GM12878 (cell line): ENCODE measurements around the gene PPAN. TPM values are rescaled to one million over a fixed set of nuclear protein-coding genes. Genes with fewer than 3 reads are reported as not detected.

Experiments used
- ATAC-seq: fragments of 200-7000 bp; cut with Tn5 transposase; 3 replicates; pipeline ENCODE4 v1.9.1; 2020; ENCODE audit warnings: mild to moderate bottlenecking, moderate library complexity
- BruUV-seq: library from RNA; stranded (reverse); fragments of 400-500 nt; replicated peaks from 2 replicates; lab custom pipeline; 2021; lab: Mats Ljungman, UMichigan
- CTCF ChIA-PET: fragments of 300-600 bp; sonication (Branson Sonifier 250); formaldehyde crosslinking; extraction: SDS; loops from one replicate; lab custom pipeline; 2021; ENCODE audit warnings: inconsistent platforms; lab: Yijun Ruan, JAX
- POLR2A ChIA-PET: fragments of 350-600 bp; formaldehyde crosslinking; extraction: SDS; loops from one replicate; lab custom pipeline; 2021; ENCODE audit warnings: inconsistent platforms; lab: Charles Lee
- RAD21 ChIA-PET: fragments of 300-600 bp; sonication (Branson Sonifier 250); formaldehyde crosslinking; loops from one replicate; lab custom pipeline; 2023; ENCODE audit warnings: antibody characterized with exemption; ENCODE audit not compliant: unreplicated experiment; lab: Charles Lee
- SMC1A ChIA-PET: fragments of 300-600 bp; sonication (Branson Sonifier 250); formaldehyde crosslinking; loops from one replicate; lab custom pipeline; 2023; ENCODE audit not compliant: unreplicated experiment, uncharacterized antibody; lab: Charles Lee
- DNase-seq: peaks from one replicate; pipeline ENCODE4 v3.0.0-alpha.2; 2011; ENCODE audit warnings: low read depth, low spot score
- FAIRE-seq: peaks from 3 replicates; lab custom pipeline; 2011; peaks lifted over from hg19 to GRCh38; lab: Jason Lieb, UNC
- H2AFZ ChIP-seq: 2 replicates; pipeline ENCODE4 v1.6.0; 2011; ENCODE audit warnings: low read depth, low read length, control low read depth; ENCODE audit not compliant: control insufficient read depth
- H3K27ac ChIP-seq: 2 replicates; pipeline ENCODE4 v1.5.1; 2011; ENCODE audit warnings: control low read depth; ENCODE audit not compliant: control insufficient read depth, insufficient read depth
- H3K27me3 ChIP-seq, 2 experiments: replicated peaks in 1 of 2; 2 replicates each; pipeline versions ENCODE4 v1.6.0 to v1.6.1; 2011; ENCODE audit warnings: low read length in 1 of 2; ENCODE audit not compliant: control insufficient read depth in 2 of 2, insufficient read depth in 2 of 2
- H3K36me3 ChIP-seq, 2 experiments: 2 replicates each; pipeline ENCODE4 v1.5.1; 2011; ENCODE audit warnings: low read length in 1 of 2; ENCODE audit not compliant: control insufficient read depth in 2 of 2, insufficient read depth in 2 of 2
- H3K4me1 ChIP-seq: 2 replicates; pipeline ENCODE4 v1.6.1; 2011; ENCODE audit warnings: mild to moderate bottlenecking, low read length, moderate library complexity, mixed read lengths; ENCODE audit not compliant: control insufficient read depth, insufficient read depth
- H3K4me2 ChIP-seq: 2 replicates; pipeline ENCODE4 v1.6.0; 2011; ENCODE audit warnings: control low read depth; ENCODE audit not compliant: control insufficient read depth, insufficient read depth
- H3K4me3 ChIP-seq: fragments of 200-600 bp; sonication (generic); 2 replicates; pipeline ENCODE4 v1.5.1; 2016
- H3K79me2 ChIP-seq: 2 replicates; pipeline ENCODE4 v1.6.0; 2011; ENCODE audit warnings: low read length; ENCODE audit not compliant: control insufficient read depth, insufficient read depth
- H3K9ac ChIP-seq: 2 replicates; pipeline ENCODE4 v1.8.0; 2011; ENCODE audit warnings: low read length, control low read depth, mixed read lengths; ENCODE audit not compliant: control insufficient read depth, insufficient read depth
- H3K9me3 ChIP-seq: replicated peaks from 3 replicates; pipeline ENCODE4 v1.5.1; 2011; ENCODE audit warnings: mild to moderate bottlenecking, low read length; ENCODE audit not compliant: control insufficient read depth, insufficient read depth
- H4K20me1 ChIP-seq: 2 replicates; pipeline ENCODE4 v1.6.0; 2011; ENCODE audit not compliant: control insufficient read depth, insufficient read depth
- BCL11A ChIP-seq: IDR thresholded peaks from 2 replicates; pipeline ENCODE4 v1.6.1; 2011; ENCODE audit warnings: low read depth, low read length
- CREM ChIP-seq: IDR thresholded peaks from 2 replicates; pipeline ENCODE4 v1.6.1; 2014; ENCODE audit warnings: antibody characterized with exemption, low read depth
- HDAC6 ChIP-seq: fragments of 200-600 bp; sonication (generic); IDR thresholded peaks from one replicate; pipeline ENCODE4 v1.8.0; 2017; ENCODE audit warnings: antibody characterized with exemption; ENCODE audit not compliant: unreplicated experiment
- MTA2 ChIP-seq: fragments of 450-650 bp; IDR thresholded peaks from 2 replicates; pipeline ENCODE4 v1.6.1; 2016; ENCODE audit warnings: low read depth, mild to moderate bottlenecking, moderate library complexity
- MYC ChIP-seq: IDR thresholded peaks from 2 replicates; pipeline ENCODE4 v1.6.1; 2011; ENCODE audit warnings: mild to moderate bottlenecking, low read length, moderate library complexity, inconsistent platforms; ENCODE audit not compliant: insufficient read depth, insufficient replicate concordance, insufficient read length, severe bottlenecking
- RFX5 ChIP-seq: IDR thresholded peaks from 2 replicates; pipeline ENCODE4 v1.6.1; 2011; ENCODE audit warnings: low read depth, low read length, improper control_type of control experiment
- SIN3A ChIP-seq: IDR thresholded peaks from 2 replicates; pipeline ENCODE4 v1.6.1; 2012; ENCODE audit warnings: low read depth, low read length, improper control_type of control experiment
- SRF ChIP-seq, 2 experiments: IDR thresholded peaks; 2 replicates each; pipeline ENCODE4 v1.6.1; 2011; ENCODE audit warnings: low read depth in 2 of 2, low read length in 2 of 2, mild to moderate bottlenecking in 1 of 2, moderate library complexity in 1 of 2
- WGBS: methylation state at CpG from one replicate; pipeline ENCODE4 v1.1.6; 2016; ENCODE audit warnings: low lambda C conversion rate; ENCODE audit not compliant: insufficient replicate concordance, insufficient coverage; ENCODE audit errors: missing lambda C conversion rate; 5-methylcytosine and 5-hydroxymethylcytosine counted together
- in situ Hi-C: fragments of 300-500 bp; cut with MboI; formaldehyde crosslinking; loops from 9 replicates; pipeline ENCODE4 v1.14.3; 2018; ENCODE audit warnings: mixed read lengths
- intact Hi-C: fragments of 100-400 bp; cut with micrococcal nuclease; formaldehyde crosslinking; loops from one replicate; pipeline ENCODE4 v1.14.2; 2022; ENCODE audit not compliant: unreplicated experiment
- polyA plus RNA-seq, 11 experiments: library from polyadenylated mRNA; depleted of rRNA in 4 of 11; unstranded in 6 of 11; stranded (reverse) in 5 of 11; fragments of >200 nt; fragmentation: Nextera tagmentation in 4 of 11; fragmentation: Illumina TruSeq in 1 of 11; extraction: Ambion mirVana in 4 of 11; extraction: Trizol in 1 of 11; gene quantifications; 1 replicate in 1 of 11; 2 replicates in 10 of 11; pipeline versions ENCODE4 v1.2.1 to v1.2.3, GENCODE V29; 2011 to 2016; ENCODE audit warnings: inconsistent platforms in 2 of 11, missing spikeins in 2 of 11, low read depth in 1 of 11
- total RNA-seq, 4 experiments: library from RNA; depleted of rRNA in 3 of 4; stranded (reverse); fragments of >200 nt in 3 of 4; fragmentation: Illumina TruSeq in 1 of 4; extraction: Trizol in 1 of 4; gene quantifications; 2 replicates each; pipeline versions ENCODE4 v1.2.1 to v1.2.3, GENCODE V29; 2013 to 2021
- TF ChIP-seq, protein P1 (sequence below): fragments of 450-650 bp; IDR thresholded peaks from 2 replicates; pipeline ENCODE4 v1.6.1; 2017; ENCODE audit warnings: mild to moderate bottlenecking, low read depth, inconsistent platforms; ENCODE audit not compliant: poor library complexity, severe bottlenecking
- TF ChIP-seq, protein P2 (sequence below): fragments of 450-650 bp; IDR thresholded peaks from 2 replicates; pipeline ENCODE4 v1.6.1; 2017; ENCODE audit warnings: borderline replicate concordance
- TF ChIP-seq, protein P3 (sequence below): fragments of 450-650 bp; IDR thresholded peaks from 2 replicates; pipeline ENCODE4 v1.6.1; 2017; ENCODE audit warnings: mild to moderate bottlenecking
- TF ChIP-seq, protein P4 (sequence below): IDR thresholded peaks from 2 replicates; pipeline ENCODE4 v1.6.1; 2012; ENCODE audit warnings: low read depth, low read length, improper control_type of control experiment

PPAN gene
- total and polyA plus RNA-seq, 10 of the 15 experiments (the other 5 are each of a cell fraction or from before 2014, with no cell fraction given) = 2.1 to 171 (median 108) TPM

DNA sequence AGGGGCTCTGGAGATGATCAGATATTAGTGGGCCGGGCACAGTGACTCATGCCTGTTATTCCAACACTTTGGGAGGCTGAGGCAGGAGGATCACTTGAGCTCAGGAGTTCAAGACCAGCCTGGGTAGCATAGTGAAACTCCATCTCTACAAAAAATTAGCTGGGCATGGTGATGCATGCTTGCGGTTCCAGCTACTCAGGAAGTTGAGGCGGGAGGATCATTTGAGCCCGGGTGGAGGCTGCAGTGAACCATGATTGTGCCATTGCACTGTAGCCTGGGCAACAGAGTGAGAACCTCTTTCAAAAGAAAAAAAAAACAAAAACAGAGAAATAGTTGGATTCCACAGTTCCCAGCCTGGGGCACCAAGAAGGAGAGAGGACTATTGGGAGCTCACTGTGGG is 38.0 kb upstream of the PPAN start (continued):
- TF ChIP-seq, protein P1, sequence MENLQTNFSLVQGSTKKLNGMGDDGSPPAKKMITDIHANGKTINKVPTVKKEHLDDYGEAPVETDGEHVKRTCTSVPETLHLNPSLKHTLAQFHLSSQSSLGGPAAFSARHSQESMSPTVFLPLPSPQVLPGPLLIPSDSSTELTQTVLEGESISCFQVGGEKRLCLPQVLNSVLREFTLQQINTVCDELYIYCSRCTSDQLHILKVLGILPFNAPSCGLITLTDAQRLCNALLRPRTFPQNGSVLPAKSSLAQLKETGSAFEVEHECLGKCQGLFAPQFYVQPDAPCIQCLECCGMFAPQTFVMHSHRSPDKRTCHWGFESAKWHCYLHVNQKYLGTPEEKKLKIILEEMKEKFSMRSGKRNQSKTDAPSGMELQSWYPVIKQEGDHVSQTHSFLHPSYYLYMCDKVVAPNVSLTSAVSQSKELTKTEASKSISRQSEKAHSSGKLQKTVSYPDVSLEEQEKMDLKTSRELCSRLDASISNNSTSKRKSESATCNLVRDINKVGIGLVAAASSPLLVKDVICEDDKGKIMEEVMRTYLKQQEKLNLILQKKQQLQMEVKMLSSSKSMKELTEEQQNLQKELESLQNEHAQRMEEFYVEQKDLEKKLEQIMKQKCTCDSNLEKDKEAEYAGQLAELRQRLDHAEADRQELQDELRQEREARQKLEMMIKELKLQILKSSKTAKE = no peak
- TF ChIP-seq SRF (IDR thresholded peaks at IDR 0.05; ENCODE audit: low read depth in 2 of 2, low read length in 2 of 2) (no peak), MTA2 (no peak), HDAC6 (no peak)
- TF ChIP-seq, protein P2, sequence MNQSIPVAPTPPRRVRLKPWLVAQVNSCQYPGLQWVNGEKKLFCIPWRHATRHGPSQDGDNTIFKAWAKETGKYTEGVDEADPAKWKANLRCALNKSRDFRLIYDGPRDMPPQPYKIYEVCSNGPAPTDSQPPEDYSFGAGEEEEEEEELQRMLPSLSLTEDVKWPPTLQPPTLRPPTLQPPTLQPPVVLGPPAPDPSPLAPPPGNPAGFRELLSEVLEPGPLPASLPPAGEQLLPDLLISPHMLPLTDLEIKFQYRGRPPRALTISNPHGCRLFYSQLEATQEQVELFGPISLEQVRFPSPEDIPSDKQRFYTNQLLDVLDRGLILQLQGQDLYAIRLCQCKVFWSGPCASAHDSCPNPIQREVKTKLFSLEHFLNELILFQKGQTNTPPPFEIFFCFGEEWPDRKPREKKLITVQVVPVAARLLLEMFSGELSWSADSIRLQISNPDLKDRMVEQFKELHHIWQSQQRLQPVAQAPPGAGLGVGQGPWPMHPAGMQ = no peak
- TF ChIP-seq, protein P3, sequence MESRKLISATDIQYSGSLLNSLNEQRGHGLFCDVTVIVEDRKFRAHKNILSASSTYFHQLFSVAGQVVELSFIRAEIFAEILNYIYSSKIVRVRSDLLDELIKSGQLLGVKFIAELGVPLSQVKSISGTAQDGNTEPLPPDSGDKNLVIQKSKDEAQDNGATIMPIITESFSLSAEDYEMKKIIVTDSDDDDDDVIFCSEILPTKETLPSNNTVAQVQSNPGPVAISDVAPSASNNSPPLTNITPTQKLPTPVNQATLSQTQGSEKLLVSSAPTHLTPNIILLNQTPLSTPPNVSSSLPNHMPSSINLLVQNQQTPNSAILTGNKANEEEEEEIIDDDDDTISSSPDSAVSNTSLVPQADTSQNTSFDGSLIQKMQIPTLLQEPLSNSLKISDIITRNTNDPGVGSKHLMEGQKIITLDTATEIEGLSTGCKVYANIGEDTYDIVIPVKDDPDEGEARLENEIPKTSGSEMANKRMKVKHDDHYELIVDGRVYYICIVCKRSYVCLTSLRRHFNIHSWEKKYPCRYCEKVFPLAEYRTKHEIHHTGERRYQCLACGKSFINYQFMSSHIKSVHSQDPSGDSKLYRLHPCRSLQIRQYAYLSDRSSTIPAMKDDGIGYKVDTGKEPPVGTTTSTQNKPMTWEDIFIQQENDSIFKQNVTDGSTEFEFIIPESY = no peak
- TF ChIP-seq, all 136 proteins: peak for 0

DNA sequence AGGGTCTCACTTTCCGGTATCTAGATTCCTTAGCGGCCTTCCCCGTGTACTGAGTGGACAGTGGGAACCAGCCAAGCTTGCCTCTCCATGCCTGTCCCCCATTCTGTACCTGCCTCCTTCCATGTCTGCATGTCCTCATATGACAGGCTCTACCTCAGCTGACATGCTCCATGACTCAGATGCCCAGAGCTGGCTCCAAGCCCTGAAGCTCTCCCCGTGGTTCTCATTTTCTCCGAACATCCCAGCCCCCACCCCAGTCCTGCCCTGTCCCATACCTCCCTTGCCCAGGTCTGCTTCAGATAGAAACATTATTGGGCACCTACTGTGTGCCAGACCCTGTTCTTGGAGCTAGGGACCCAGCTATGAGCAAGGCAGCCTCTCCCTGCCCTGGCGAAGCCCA is 37.1 kb upstream of the PPAN start:
- ATAC-seq (no peak), FAIRE-seq (no peak), DNase-seq (no peak)
- no peak overlapping the region for H3K27ac ChIP-seq
- no peaks in the 10 kb centered on the region for H4K20me1 ChIP-seq
- ChIA-PET SMC1A (no interaction called here), RAD21 (no interaction called here), POLR2A (no interaction called here), CTCF (no interaction called here)
- no peak overlapping the region for H3K4me3 ChIP-seq
- no peak overlapping the region for H3K4me2 ChIP-seq
- WGBS = 50% methylated on average over 6 of the region's 6 CpGs
- no peaks in the 10 kb centered on the region for H3K36me3 ChIP-seq
- H3K27me3 ChIP-seq = no peaks in the 10 kb centered on the region; a peak in 1 of 4 replicates
- no peak overlapping the region for H2AFZ ChIP-seq
- H3K9ac ChIP-seq = no peak overlapping the region
- H3K4me1 ChIP-seq = no peaks in the 10 kb centered on the region
- in situ Hi-C loops = no loop called here
- H3K9me3 ChIP-seq = peaks cover 4% of the 10 kb centered on the region; the same call in 2 of the 3 replicates
- H3K79me2 ChIP-seq = no peaks in the 10 kb centered on the region
- TF ChIP-seq RFX5 (no peak), CREM (no peak), BCL11A (no peak), MYC (no peak), SIN3A (no peak)
- TF ChIP-seq, protein P4, sequence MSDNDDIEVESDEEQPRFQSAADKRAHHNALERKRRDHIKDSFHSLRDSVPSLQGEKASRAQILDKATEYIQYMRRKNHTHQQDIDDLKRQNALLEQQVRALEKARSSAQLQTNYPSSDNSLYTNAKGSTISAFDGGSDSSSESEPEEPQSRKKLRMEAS = no peak
- intact Hi-C loops = no loop called here
- no TSS peak for BruUV-seq
